H1 (cell line): ENCODE measurements around the gene C16orf95. TPM values are rescaled to one million over a fixed set of nuclear protein-coding genes. Genes with fewer than 3 reads are reported as not detected.

Source experiments
- CTCF ChIA-PET: fragments of 300-600 bp; sonication (Branson Sonifier 250); formaldehyde crosslinking; loops from one replicate; lab custom pipeline; 2021; ENCODE audit not compliant: partially characterized antibody; lab: Charles Lee
- POLR2A ChIA-PET: fragments of 300-600 bp; sonication (Branson Sonifier 250); formaldehyde crosslinking; loops from one replicate; lab custom pipeline; 2021; ENCODE audit warnings: inconsistent platforms; ENCODE audit not compliant: partially characterized antibody; lab: Charles Lee
- DNase-seq, 2 experiments: peaks; one replicate each; pipeline versions ENCODE4 v3.0.0 to v3.0.0-alpha.2; 2010 to 2022; ENCODE audit warnings: low spot score in 2 of 2, low read depth in 1 of 2, mixed read lengths in 1 of 2
- FAIRE-seq: peaks from 2 replicates; lab custom pipeline; 2011; peaks lifted over from hg19 to GRCh38; lab: Jason Lieb, UNC
- H2AFZ ChIP-seq: 2 replicates; pipeline ENCODE4 v1.8.1; 2012; ENCODE audit warnings: low read length, inconsistent platforms
- H2AK5ac ChIP-seq: 2 replicates; pipeline ENCODE4 v1.6.1; 2013; ENCODE audit warnings: low read depth, low read length
- H2BK120ac ChIP-seq: replicated peaks from 2 replicates; pipeline ENCODE3; 2013; ENCODE audit warnings: low read depth, low read length, inconsistent platforms
- H2BK12ac ChIP-seq: 2 replicates; pipeline ENCODE4 v1.6.1; 2013; ENCODE audit warnings: low read depth, low read length
- H2BK15ac ChIP-seq: 2 replicates; pipeline ENCODE4 v1.6.1; 2013; ENCODE audit warnings: low read length
- H2BK20ac ChIP-seq: 2 replicates; pipeline ENCODE4 v1.6.1; 2013; ENCODE audit warnings: low read length
- H2BK5ac ChIP-seq: 2 replicates; pipeline ENCODE4 v1.6.1; 2013; ENCODE audit warnings: low read depth, low read length
- H3K14ac ChIP-seq: 2 replicates; pipeline ENCODE4 v1.6.1; 2013; ENCODE audit warnings: inconsistent platforms; ENCODE audit not compliant: insufficient read length
- H3K18ac ChIP-seq: 2 replicates; pipeline ENCODE4 v1.6.1; 2013; ENCODE audit warnings: low read length; ENCODE audit errors: extremely low read depth
- H3K23ac ChIP-seq: 2 replicates; pipeline ENCODE4 v1.6.1; 2013; ENCODE audit warnings: inconsistent platforms; ENCODE audit not compliant: insufficient read length
- H3K23me2 ChIP-seq: 2 replicates; pipeline ENCODE4 v1.6.1; 2013; ENCODE audit warnings: low read depth, low read length
- H3K27ac ChIP-seq: 2 replicates; pipeline ENCODE4 v1.6.1; 2011; ENCODE audit warnings: low read depth, low read length, inconsistent platforms
- H3K27me3 ChIP-seq, 4 experiments: replicated peaks in 1 of 4; 1 replicate in 1 of 4; 2 replicates in 3 of 4; pipeline versions ENCODE4 v1.6.1 to v1.8.1; 2011 to 2013; ENCODE audit warnings: low read length in 3 of 4, mild to moderate bottlenecking in 3 of 4, inconsistent platforms in 2 of 4, mixed read lengths in 2 of 4, moderate library complexity in 1 of 4; ENCODE audit not compliant: control insufficient read depth in 3 of 4, insufficient read depth in 3 of 4; ENCODE audit errors: extremely low read depth in 1 of 4
- H3K36me3 ChIP-seq, 4 experiments: 2 replicates each; pipeline versions ENCODE4 v1.6.1 to v1.8.1; 2011 to 2013; ENCODE audit warnings: mild to moderate bottlenecking in 4 of 4, low read length in 3 of 4, moderate library complexity in 2 of 4, control low read depth in 1 of 4, inconsistent platforms in 1 of 4; ENCODE audit not compliant: insufficient read depth in 4 of 4, control insufficient read depth in 2 of 4
- H3K4ac ChIP-seq: replicated peaks from 2 replicates; pipeline ENCODE3; 2013; ENCODE audit warnings: low read length, low read depth, mixed read lengths, inconsistent platforms; ENCODE audit not compliant: insufficient read length
- H3K4me1 ChIP-seq, 4 experiments: replicated peaks in 1 of 4; 1 replicate in 1 of 4; 2 replicates in 3 of 4; pipeline versions ENCODE4 v1.6.1 to v1.8.1; 2011 to 2013; ENCODE audit warnings: low read length in 3 of 4, inconsistent platforms in 2 of 4, mixed read lengths in 1 of 4; ENCODE audit not compliant: insufficient read depth in 4 of 4, control insufficient read depth in 3 of 4
- H3K4me2 ChIP-seq, 2 experiments: 2 replicates each; pipeline versions ENCODE4 v1.6.1 to v1.8.1; 2011 to 2013; ENCODE audit warnings: low read depth in 2 of 2, low read length in 2 of 2, control low read depth in 1 of 2, inconsistent platforms in 1 of 2, mild to moderate bottlenecking in 1 of 2; ENCODE audit not compliant: insufficient read depth in 1 of 2
- H3K4me3 ChIP-seq, 4 experiments: fragments of 200-600, 300-600 bp in 1 of 4; sonication (generic), shearing (Covaris generic), sonication (Bioruptor Twin) in 1 of 4; 2 replicates each; pipeline versions ENCODE4 v1.5.1 to v1.8.1; 2011 to 2016; ENCODE audit warnings: low read length in 4 of 4, low read depth in 3 of 4, control low read depth in 2 of 4, inconsistent platforms in 2 of 4, mild to moderate bottlenecking in 2 of 4, mixed read lengths in 1 of 4, moderate library complexity in 1 of 4; ENCODE audit not compliant: insufficient read depth in 2 of 4; ENCODE audit errors: extremely low read depth in 1 of 4
- H3K56ac ChIP-seq: replicated peaks from 2 replicates; pipeline ENCODE3; 2013; ENCODE audit warnings: low read depth, mild to moderate bottlenecking, mixed read lengths, low read length, inconsistent platforms; ENCODE audit not compliant: insufficient read length
- H3K79me1 ChIP-seq: 2 replicates; pipeline ENCODE4 v1.6.1; 2013; ENCODE audit warnings: low read depth, low read length, control low read depth
- H3K79me2 ChIP-seq, 2 experiments: 2 replicates each; pipeline versions ENCODE4 v1.6.1 to v1.8.1; 2012 to 2013; ENCODE audit warnings: low read length in 2 of 2, mild to moderate bottlenecking in 2 of 2, inconsistent platforms in 1 of 2; ENCODE audit not compliant: insufficient read depth in 2 of 2, control insufficient read depth in 1 of 2
- H3K9ac ChIP-seq, 4 experiments: replicated peaks in 1 of 4; 1 replicate in 1 of 4; 2 replicates in 3 of 4; pipeline versions ENCODE4 v1.6.1 to v1.8.1; 2011 to 2013; ENCODE audit warnings: low read depth in 3 of 4, low read length in 3 of 4, control low read depth in 2 of 4, mild to moderate bottlenecking in 2 of 4, moderate library complexity in 2 of 4, inconsistent platforms in 1 of 4; ENCODE audit errors: extremely low read depth in 1 of 4
- H3K9me3 ChIP-seq, 2 experiments: 2 replicates each; pipeline versions ENCODE4 v1.6.1 to v1.8.1; 2012 to 2013; ENCODE audit warnings: mild to moderate bottlenecking in 2 of 2, moderate library complexity in 2 of 2, control low read depth in 1 of 2, inconsistent platforms in 1 of 2, low read depth in 1 of 2, low read length in 1 of 2, mixed read lengths in 1 of 2; ENCODE audit not compliant: insufficient read depth in 2 of 2
- H4K20me1 ChIP-seq, 2 experiments: replicated peaks in 1 of 2; 2 replicates each; pipeline versions ENCODE3 to v1.8.1; 2011 to 2013; ENCODE audit warnings: inconsistent platforms in 2 of 2, low read length in 2 of 2, mild to moderate bottlenecking in 1 of 2; ENCODE audit not compliant: insufficient read depth in 2 of 2, control insufficient read depth in 1 of 2
- H4K5ac ChIP-seq: 2 replicates; pipeline ENCODE4 v1.6.1; 2013; ENCODE audit warnings: low read length, low read depth, mixed read lengths, inconsistent platforms; ENCODE audit not compliant: insufficient read length
- H4K8ac ChIP-seq: 2 replicates; pipeline ENCODE4 v1.8.0; 2013; ENCODE audit warnings: mild to moderate bottlenecking, moderate library complexity, low read length, inconsistent platforms; ENCODE audit not compliant: insufficient read depth; ENCODE audit errors: extremely low read depth
- H4K91ac ChIP-seq: replicated peaks from 2 replicates; pipeline ENCODE3; 2013; ENCODE audit warnings: low read length, mixed read lengths, inconsistent platforms; ENCODE audit not compliant: insufficient read length
- CHD2 ChIP-seq: IDR thresholded peaks from 2 replicates; pipeline ENCODE4 v1.6.1; 2012; ENCODE audit warnings: low read length, improper control_type of control experiment
- CREB1 ChIP-seq: IDR thresholded peaks from 2 replicates; pipeline ENCODE4 v1.6.1; 2012; ENCODE audit warnings: inconsistent platforms
- JUN ChIP-seq: IDR thresholded peaks from 2 replicates; pipeline ENCODE4 v1.6.1; 2011; ENCODE audit warnings: low read depth, mild to moderate bottlenecking, improper control_type of control experiment, low read length
- WGBS, 2 experiments: shearing (Covaris generic) in 1 of 2; methylation state at CpG; one replicate each; pipeline versions ENCODE4 v1.1.6 to v1.1.7; 2013 to 2015; ENCODE audit warnings: low lambda C conversion rate in 2 of 2, mixed read lengths in 2 of 2, inconsistent platforms in 1 of 2, low coverage in 1 of 2, missing lambda C conversion rate in 1 of 2; ENCODE audit not compliant: insufficient replicate concordance in 2 of 2, insufficient coverage in 1 of 2, insufficient read length in 1 of 2; ENCODE audit errors: extremely low coverage in 1 of 2, missing lambda C conversion rate in 1 of 2; 5-methylcytosine and 5-hydroxymethylcytosine counted together
- polyA plus RNA-seq, 7 experiments: library from polyadenylated mRNA; depleted of rRNA in 3 of 7; stranded (reverse) in 5 of 7; unstranded in 2 of 7; fragments of >200 nt in 5 of 7; fragments of 200-250 nt in 2 of 7; gene quantifications; 1 replicate in 5 of 7; 2 replicates in 1 of 7; 4 replicates in 1 of 7; pipeline versions ENCODE4 v1.2.1 to v1.2.3, GENCODE V29; 2011 to 2013; ENCODE audit warnings: missing spikeins in 2 of 7, mixed read lengths in 2 of 7
- total RNA-seq: library from RNA; stranded (reverse); fragmentation: NEBNext Ultra II Directional; extraction: Animal tissue kit (Norgen Biotek cat#: 25700); gene quantifications from 2 replicates; pipeline ENCODE4 v1.2.1, GENCODE V29; 2021

The C16orf95 gene
- total and polyA plus RNA-seq, 2 of the 8 experiments (the other 6 are each of a cell fraction or from before 2014, with no cell fraction given): 5.0 to 5.4 TPM

- Histone ChIP-seq H3K14ac (no peak overlapping the region), H3K9me3 (peaks cover 8 to 9% of the 10 kb centered on the region in 2 experiments; a peak in 2 of 4 replicates), H3K79me2 (no peaks in the 10 kb centered on the region), H3K27ac (no peak overlapping the region), H4K8ac (no peak overlapping the region), H3K4me1 (no peaks in the 10 kb centered on the region; a peak in 2 of 7 replicates), H4K5ac (no peak overlapping the region), H3K4me2 (no peak overlapping the region), H3K4ac (no peak overlapping the region), H4K91ac (no peak overlapping the region), H3K4me3 (no peak overlapping the region), H2AFZ (no peak overlapping the region), H3K36me3 (no peaks in the 10 kb centered on the region), H4K20me1 (no peaks in the 10 kb centered on the region), H2AK5ac (no peak overlapping the region), H3K27me3 (peaks cover 0 to 2% (median 0%) of the 10 kb centered on the region in 4 experiments; a peak in 1 of 7 replicates), H3K18ac (no peak overlapping the region), H2BK120ac (no peak overlapping the region), H2BK20ac (no peak overlapping the region), H2BK12ac (no peak overlapping the region), H3K23me2 (no peaks in the 10 kb centered on the region; the same call in 1 of the 2 replicates), H2BK15ac (no peak overlapping the region), H2BK5ac (no peak overlapping the region), H3K56ac (no peak overlapping the region), H3K23ac (no peak overlapping the region), H3K9ac (no peak overlapping the region), H3K79me1 (no peaks in the 10 kb centered on the region)
- ChIA-PET POLR2A (interaction anchor here (0.6 to 0.9 kb wide), 2 partner anchors 28 to 105 kb away, joined by 3 read pairs; partner anchors contain the start of gene C16orf95), CTCF (interaction anchor here (0.6 to 1.3 kb wide), 4 partner anchors 9 to 61 kb away, joined by 3 to 5 read pairs (median 4); no protein-coding TSS in a partner anchor)
- FAIRE-seq (no peak), DNase-seq (no peak)
- WGBS, 2 experiments: 88% methylated on average over 7 of the region's 7 CpGs; no CpG with 5 or more reads in 1 of the 2 experiments
- TF ChIP-seq CREB1 (no peak), JUN (no peak), CHD2 (no peak)
Measured at GRCh38 chr16:87288753-87289362, 28.3 kb downstream of the C16orf95 start.
